GM19328 (cell line): ENCODE results near the gene TRPM8.
"Not testable (repeated sequence)": the region's sequence is repeated elsewhere in the genome, so short reads cannot be mapped to it uniquely, and the experiment has no call there.

Source experiments
- ATAC-seq: cut with Tn5 transposase; IDR thresholded peaks from one replicate; pipeline ENCODE4 v1.9.1; 2021; ENCODE audit warnings: mild to moderate bottlenecking, moderate library complexity; ENCODE audit not compliant: unreplicated experiment

TRPM8 gene

DNA sequence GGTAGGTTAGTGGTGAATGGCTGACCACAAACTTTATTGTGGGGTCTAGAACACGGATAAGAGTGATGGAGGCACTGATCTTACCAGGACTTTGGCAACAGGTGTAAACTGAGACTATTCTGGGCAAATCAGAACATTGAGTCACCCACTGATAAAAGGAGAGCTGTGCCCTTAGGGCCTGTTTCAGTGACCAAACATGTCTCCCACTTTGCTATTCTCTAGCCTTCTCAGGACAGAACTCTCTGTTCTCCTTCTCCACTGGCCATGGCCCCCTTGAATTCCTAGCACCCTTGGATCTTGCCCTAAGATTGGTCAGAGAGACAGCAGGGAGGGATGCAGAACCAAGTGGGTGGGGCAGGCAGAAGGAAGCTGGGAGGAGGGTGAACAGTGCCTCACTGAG lies 18.3 kb downstream of the TRPM8 start:
- no peak for ATAC-seq

DNA sequence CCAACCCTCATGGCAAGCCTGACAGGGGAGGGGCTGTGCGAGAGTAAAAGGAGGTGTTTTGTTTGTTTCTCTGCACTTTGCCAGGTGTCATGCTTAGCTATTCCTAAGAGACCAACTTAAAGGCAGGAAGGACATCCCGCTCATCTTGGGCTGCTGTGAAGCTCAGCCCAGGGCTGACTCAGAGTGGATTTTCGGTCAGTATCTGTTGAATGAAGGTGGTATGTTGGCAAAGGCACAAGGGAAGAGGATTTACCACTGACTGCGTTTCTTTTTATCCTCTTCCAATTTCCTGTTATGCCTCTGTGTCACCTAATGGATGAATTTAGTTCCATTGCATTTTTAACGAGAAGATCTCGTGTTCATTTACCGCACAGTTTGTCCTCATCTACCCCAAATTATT lies 18.9 kb downstream of the TRPM8 start:
- no peak for ATAC-seq

DNA sequence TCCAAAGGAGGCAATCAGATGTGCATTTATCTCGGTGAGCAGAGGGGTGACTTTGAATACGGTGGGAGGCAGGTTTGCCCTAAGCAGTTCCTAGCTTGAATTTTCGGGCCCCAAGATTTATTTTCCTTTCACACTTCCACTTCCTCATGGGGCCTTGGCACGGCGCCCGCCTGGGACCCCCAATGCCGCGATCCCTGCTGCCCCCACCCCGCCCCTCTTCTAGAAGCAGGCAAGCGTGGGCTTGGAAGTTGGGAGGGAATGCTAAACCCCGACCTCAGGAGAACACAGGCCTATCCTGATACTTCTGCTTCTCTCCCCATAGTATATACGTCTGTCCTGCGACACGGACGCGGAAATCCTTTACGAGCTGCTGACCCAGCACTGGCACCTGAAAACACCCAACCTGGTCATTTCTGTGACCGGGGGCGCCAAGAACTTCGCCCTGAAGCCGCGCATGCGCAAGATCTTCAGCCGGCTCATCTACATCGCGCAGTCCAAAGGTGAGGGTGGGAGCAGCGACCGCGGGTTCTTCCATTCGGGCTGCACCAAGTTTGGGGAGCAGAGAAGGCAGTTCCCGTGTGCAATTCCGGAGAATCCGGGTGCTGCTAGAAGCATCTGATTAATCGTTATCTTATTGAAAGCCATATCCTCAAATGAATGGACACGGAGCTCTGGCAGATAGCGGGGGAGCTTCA lies 21.6 kb downstream of the TRPM8 start:
- no peak for ATAC-seq

DNA sequence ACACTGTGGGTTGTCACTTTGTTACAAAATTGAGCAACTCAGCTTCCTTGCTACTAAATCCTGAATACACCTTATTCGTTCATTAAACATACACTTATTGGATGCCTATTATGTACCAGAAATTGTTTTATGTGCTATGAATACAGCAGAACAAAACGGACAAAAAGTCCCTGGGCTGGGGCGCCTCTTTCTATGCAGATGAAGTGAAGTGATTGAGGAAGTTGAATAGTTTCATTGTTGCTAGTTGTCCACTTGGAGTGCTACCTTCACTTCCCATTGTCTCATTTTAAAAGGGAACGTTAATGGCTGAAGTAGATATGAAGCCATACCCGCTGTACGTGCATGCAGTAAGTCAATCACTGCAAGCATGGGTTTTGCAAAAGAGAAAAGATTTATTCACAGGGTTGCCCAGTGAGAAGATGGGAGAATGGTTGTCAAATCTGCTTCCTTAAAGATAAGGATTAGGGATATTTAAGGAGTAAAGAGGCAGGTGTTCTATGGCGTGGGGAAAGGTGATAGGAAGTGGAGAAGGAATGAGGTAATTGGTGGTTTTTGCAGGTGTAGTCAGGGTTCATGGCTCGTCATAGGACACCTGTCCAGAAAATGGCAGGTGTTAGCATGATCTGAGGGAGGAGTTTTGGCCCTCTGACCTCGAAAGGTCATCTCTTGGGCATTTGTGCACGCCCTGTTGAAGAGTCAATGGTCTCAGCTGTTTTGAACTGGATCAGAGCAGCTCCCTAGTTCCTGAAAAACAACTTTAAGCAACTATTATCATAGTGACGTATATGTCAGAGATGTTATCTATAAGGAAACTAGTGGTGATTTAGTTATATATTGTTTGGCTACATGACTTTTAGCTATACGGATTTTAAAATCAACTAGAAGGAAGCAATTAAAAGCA lies 23.5 kb downstream of the TRPM8 start:
- ATAC-seq: no peak

DNA sequence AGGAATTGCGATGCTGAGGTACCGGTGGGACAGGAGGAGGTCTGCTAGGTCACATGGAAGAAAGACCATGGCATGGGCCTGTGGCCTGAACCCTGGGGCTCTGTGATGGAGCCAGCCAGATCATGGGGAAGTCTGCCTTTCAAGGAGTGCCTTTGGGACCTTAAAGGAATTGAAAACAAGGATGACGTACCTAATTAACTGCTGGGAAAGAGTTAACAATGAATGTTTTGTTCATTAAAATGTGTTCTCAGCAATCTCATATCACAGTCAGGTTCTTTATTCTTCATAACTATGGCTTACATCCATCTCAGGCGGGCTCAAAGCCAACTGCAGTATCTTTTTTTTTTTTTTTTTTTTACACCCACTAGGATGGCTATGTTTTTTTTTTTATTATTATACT lies 25.6 kb downstream of the TRPM8 start:
- no peak for ATAC-seq

DNA sequence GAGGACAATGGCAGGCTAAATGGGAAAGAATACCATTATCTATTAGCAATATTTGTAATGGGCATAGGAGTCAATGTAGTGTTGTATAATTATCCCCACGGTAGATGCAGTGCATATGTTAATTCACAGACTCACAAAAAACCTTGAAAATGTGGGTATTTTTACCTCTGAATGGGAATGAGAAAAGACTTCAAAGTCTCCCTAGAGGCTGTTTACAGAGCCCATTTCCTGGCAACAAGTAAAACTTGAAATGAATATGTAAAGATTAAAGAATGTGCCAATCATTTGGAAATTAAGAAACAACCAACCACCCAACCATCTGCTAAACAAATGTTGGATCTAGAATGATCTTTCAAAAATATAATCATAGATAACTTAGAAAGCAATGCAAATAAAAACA lies 27.1 kb downstream of the TRPM8 start:
- no peak for ATAC-seq

DNA sequence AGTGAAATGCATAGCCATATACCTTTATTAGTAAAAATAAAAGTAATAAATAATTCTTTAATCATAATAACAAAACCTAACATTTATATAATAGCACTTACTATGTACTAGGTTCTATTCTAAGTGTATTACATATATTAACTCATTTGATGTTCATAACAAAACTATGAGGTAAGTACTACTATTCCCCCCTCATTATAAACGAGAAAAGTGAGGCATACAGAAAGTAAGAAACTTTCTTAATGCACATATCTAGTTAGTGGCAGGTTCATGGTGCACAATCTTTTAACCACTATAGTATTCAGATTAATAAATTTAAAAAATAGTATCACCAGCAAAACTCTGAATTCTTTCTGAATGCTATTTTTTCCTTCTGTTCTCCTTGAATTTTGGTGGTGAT lies 27.5 kb downstream of the TRPM8 start:
- ATAC-seq: no peak

DNA sequence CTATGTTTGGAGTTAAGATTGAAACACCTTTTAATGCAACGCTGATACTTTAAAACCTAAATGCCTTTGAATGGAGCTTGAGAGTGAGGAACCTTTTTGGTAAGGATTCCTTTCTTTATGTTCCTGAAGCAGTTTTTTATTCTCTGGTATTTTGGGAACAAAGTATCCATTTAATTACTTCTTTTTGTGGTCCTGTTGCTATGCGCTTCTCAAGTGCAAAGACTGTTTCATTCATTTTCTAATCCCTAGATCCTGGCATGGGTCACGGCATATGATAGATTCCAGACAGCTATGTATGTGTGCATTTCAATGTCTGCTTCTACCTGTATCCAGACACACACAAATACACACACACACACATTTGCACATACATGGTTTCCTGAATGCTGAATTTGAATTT lies 28.0 kb downstream of the TRPM8 start:
- ATAC-seq: no peak

DNA sequence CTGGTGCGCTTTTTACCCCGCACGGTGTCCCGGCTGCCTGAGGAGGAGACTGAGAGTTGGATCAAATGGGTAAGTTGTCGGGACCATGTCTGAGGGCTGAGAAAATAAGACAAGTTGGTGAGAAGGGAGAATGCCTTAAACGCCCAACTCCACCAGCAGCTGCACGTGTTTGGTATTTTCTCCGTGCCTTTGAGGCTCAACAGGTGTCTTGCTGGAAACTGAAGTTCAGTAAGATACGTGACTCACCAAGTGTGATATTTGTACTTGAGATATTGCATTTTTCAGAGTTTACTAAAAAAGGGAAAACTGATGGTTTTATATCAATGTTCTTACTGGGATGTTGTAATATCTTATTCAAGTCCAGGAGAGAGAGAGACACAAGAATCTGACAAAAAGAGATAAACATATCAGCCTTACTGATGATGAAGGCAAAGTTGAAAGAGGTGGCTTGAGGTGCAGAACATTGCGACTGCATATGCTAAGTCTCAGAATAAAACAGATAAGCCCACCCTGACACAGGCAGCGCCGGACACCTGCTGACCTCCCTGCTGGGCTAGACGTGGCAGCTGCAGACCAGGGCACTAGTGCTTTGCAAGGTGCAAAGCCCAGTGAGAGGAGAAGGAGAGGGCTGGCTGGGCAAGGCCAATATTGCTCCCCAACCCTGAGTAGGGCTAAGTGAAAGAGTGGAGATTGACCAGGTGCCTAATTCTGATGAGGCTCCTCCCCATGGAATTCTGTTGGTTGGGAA lies 33.1 kb downstream of the TRPM8 start:
- no peak for ATAC-seq

DNA sequence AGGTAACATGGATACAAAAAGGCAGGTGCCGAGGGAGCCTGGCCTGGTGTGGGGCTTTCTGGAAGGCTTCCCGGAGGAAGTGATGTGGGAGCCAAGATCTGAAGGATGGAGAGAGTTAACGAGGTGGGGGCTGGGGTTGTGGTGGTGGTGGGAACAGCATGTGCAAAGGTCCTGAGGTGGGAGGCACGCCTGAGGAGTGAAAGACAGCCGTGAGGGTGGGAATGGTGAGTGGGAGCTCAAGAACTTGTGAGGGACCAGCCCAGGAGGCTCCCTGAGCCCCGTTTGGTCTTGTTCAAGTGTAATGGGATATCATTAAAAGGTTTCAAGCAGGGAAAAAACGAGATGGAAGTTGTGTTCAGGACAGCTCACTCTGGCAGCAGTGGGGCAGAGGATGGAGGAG lies 35.2 kb downstream of the TRPM8 start:
- no peak for ATAC-seq

DNA sequence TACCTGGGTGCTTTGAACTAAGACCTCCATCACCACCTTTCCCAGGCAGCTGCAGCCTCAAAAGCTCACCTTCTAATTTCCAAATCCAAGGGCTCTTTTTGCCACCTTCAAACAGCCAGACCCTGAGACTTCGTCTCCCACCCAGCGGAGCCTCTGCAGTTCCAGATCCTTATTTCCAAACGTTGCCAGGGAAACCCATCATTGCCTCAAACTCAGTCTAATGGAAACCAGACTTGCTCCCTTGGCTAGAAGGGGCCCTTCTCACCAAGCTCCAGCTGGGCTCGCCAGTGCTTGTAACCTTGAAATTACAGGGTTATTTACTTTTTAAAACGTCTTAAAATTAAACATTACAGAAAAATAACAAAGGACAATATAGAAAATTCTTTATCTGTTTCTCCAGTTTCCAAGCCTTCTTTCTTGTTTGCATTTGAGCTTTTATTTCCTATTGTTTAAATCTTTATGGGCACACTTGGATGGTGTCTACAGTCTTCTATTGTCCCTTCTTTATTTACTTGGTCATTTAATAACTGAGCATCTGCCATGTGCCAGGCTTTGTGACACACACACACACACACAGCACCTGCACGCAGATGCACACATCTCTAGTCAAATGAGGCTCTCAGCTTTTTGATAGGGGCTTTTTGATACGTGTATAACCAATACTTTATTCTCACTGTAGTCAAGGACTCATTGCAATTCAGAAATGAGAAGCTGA lies 36.1 kb downstream of the TRPM8 start:
- no peak for ATAC-seq

DNA sequence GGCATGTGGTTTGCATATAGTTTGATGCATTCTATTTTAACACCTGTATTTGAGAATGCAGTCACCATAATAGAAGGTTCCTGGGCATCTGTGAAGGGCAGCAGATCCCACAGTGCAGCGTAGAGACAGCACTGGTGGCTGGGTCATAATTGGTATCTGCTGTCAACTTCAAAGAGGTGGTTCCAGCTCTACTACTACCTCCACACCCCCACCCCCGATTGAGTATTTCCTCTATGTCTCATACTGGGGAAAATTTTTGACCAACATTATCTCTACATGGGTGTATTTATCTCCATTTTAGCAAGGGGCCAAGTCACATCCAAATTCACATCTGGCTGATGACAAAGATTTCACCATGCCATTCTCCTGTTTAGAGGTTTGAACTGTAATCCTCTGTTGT lies 43.0 kb downstream of the TRPM8 start:
- ATAC-seq: no peak

DNA sequence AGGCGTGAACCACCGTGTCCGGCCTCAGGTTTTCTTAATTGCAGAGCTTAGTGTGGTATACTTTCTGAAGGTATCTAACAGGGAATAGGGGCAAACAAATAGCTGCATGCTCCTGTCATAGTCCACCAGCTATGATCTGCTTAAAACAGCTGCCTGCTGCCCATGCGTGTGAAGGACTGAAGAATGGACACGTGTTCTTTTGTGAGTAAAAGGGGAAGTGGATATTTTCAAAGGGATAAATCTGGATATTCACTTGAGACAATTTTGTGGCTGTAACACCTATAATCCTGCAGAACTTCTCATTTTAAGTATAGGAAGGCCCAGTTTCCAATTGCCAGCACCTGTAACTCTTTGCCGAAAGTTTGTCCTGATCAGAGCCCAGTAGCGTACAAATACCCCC lies 44.7 kb downstream of the TRPM8 start:
- no peak for ATAC-seq

DNA sequence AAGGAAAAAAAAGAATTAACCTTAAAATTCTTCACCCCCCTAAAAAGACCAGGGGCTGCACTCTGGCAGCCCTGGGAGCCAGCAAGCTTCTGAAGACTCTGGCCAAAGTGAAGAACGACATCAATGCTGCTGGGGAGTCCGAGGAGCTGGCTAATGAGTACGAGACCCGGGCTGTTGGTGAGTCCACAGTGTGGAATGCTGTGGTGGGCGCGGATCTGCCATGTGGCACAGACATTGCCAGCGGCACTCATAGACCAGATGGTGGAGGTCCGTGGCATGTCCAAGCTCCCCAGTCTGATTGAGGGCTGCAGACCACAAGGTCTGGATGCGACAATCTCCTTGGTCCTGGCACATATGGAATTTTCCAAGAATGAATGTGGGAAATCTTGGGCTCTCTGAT lies 47.4 kb downstream of the TRPM8 start:
- no peak for ATAC-seq

DNA sequence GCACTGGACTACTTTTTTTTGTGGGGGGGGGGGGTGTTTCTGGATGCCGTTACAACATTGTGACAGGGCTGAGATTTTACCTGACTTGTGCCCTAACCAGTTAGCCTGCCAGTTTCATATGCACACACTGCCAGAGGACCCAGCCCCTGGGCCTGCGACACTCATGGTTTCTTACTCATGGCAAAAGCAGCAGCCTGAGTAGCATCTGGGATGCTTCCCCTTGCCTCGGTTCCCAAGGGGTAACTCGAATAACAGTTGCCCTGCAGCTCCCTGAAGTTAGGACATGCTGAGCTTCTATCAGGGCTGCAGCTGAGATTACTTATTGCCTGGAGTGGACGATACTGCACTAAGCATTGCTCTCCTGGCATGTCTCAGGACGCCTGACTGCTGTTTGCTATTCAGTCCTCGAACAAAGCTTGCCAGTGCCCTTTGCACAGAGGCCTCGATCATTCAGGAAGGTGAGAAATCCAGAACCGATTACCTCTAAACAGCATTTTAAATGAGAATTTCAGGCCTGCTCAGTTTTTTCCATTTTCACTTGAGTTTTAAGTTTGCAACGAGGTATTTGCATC lies 47.9 kb downstream of the TRPM8 start:
- ATAC-seq: no peak

DNA sequence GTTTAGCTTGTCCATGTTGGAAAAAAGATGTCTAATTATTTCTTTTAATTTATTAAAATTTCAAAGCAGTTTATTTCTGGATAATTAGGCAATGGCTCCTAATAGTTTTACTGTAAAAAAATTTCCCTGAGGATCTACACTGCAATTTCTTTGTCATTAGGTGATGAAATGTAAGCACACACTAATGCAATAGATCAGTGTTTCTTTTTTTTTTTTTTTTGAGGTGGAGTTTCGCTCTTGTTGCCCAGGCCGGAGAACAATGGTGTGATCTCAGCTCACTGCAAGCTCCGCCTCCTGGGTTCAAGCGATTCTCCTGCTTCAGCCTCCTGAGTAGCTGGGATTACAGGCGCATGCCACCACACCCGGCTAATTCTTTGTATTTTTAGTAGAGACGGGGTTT lies 48.5 kb downstream of the TRPM8 start:
- not testable (repeated sequence) for ATAC-seq

DNA sequence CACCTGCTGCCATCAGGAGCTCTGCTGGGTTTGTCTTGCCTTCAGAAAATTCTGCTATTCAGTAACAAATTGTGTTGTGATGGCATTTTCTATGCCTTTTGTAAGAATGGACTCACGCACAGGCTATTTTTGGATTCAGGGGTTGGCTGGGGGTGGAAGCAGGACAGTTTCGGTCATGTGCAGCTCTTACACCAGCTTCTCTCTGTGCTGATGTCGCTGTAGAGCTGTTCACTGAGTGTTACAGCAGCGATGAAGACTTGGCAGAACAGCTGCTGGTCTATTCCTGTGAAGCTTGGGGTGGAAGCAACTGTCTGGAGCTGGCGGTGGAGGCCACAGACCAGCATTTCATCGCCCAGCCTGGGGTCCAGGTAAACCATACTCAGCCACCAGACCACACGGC lies 49.2 kb downstream of the TRPM8 start:
- ATAC-seq: no peak

DNA sequence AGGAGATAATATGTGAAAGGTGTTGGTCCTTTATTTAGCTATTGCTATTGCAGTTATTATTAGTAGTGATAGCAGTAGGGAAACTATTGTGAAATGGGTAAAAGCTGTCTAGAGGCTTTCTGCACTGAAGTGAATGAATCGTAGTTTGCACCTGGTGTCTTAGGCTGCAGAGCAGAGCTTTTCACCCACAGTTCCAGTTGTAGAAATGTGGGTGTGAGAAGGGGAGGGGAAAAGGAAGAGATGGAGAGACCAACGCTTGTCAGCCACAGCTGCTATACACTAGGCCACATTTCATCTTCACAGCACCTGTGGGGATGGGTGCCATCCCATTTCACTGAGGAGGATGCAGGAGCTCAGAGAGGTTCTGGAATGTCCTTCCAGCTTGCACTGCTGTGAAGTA lies 50.0 kb downstream of the TRPM8 start:
- no peak for ATAC-seq

DNA sequence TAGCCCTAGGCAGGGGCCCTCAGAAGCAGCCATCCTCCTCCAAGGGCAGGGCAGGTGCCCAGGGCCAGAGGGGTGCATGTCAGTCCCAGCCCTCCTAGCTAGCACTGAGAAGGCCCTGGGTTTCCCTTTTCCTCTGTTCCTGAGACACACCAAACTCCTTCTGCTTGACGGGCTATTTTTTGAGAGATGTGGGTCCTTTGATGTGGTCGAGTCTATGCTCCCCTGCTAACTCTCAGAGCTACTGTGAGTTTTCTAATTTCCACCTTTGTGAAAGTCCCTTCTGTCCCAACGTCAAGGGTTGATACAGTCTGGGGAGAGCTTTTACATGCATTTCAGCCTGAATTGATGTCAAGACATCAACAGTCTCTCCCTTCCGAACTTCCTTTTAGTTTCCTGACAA lies 51.4 kb downstream of the TRPM8 start:
- ATAC-seq: no peak

DNA sequence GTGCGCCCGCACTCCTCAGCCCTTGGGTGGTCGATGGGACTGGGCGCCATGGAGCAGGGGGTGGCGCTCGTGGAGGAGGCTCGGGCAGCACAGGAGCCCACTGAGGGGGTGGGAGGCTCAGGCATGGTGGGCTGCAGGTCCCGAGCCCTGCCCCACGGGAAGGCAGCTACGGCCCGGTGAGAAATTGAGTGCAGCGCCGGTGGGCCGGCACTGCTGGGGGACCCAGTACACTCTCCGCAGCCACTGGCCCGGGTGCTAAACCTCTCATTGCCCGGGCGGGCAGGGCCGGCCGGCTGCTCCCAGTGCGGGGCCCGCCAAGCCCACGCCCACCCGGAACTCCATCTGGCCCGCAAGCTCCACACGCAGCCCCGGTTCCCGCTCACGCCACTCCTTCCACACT lies 55.3 kb downstream of the TRPM8 start:
- not testable (repeated sequence) for ATAC-seq
